Endometrial microvascular endothelial cells (primary cell): ENCODE results near the gene GALR2. TPM values are rescaled to one million over a fixed set of nuclear protein-coding genes. Genes with fewer than 3 reads are reported as not detected.

Experiments used
- in situ Hi-C: cut with HindIII; loops from 2 replicates; pipeline ENCODE4 v1.10.0; 2017; ENCODE audit warnings: low sequenced_read_pairs, low pct_unique_long_range_greater_than_20kb; ENCODE audit errors: inconsistent ontology term
- total RNA-seq: library from RNA; depleted of rRNA; stranded (reverse); fragments of >200 nt; gene quantifications from one replicate; pipeline ENCODE4 v1.2.3, GENCODE V29; 2015; ENCODE audit errors: inconsistent ontology term

The GALR2 gene
- total RNA-seq, 1 donor from 2014 or later, result not detected

DNA sequence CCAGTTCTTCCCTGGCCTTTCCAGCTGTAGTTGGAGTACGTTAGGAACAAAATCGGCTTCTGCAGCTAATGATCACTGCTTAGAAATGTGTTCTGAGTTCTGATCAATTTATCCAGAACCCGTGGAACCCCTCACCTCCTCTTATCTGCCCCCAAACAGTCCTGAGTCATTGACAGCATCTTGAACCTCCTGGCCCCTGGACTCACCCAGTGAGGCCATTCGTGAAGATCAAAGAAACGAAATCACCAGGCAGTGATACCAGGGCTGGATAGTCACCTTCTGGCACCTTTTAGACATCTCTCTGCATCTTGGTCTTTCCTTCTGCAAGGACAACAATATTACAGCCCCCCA lies 46.1 kb downstream of the GALR2 start:
- in situ Hi-C loops, result no loop called here

DNA sequence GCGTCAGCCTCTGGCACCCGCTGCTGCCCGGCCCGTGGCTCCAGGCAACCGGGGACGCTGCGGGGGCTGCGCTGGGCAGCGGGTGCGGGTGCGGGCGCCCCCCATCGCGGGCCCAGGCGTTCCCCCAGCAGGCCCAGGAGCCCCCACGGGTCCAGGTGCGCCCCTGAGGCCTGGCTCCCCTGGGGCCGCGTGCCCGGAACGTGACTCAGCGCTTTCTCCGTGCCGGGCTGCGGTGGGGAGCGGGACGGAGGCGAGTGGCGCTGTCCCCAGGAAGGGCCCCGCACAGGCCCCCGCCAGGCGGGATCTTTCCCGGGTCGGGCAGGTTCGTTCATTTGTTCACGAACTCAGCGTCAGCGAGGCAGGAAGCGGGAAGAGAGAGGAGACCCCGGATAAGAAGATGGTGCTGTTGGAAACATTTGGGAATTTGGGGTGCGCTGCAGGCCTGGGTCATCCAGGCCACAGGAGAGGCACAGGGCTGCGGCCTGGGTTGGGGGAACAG lies 47.4 kb downstream of the GALR2 start:
- in situ Hi-C loops, result no loop called here

GRCh38 chr17:76122431-76123190 lies 48.0 kb downstream of the GALR2 start:
- in situ Hi-C loops, result no loop called here

GRCh38 chr17:76123191-76123499 lies 48.6 kb downstream of the GALR2 start:
- in situ Hi-C loops, result no loop called here

GRCh38 chr17:76123749-76124581 lies 49.4 kb downstream of the GALR2 start:
- in situ Hi-C loops, result no loop called here

DNA sequence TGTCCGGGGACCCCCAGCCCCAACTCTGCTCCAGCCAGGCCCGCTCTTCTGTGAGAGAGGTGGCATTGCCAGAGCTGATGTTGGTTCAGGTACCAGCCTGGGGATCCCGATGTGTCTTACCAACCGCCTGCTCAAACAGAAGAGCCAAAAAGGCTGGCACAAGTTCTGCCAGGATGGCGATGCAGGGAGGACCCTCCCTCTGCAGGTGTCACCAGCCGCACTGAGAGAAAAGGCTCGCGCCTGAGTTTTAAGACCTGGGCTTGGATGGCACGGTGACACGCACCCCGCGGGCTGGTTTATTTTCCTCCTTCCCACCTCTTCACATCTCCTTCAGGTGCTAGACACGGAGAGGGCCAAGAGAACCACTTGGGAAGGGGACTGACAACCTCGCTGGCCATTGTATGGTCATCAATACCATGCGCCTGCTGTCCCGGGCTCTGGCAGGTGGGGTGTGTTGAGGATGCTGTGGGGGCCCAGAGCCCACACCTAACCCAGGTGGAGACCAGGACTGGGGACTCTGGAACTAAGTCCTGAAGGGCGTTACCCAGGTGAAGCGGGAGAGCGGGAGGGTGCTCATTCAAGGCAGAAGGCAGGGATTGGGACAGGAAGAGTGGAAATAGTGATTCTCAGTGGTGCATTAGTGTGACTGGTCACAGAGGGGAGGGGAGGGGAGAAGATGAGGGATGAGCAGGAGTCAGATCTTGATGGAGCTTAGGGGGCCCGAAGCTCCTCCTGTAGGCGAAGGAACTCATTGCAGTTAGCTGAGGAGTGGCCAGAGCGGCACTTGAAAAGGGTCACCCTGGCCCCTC lies 50.2 kb downstream of the GALR2 start:
- in situ Hi-C loops, result no loop called here

- in situ Hi-C loops, result no loop called here
Observed at GRCh38 chr17:76125391-76125675, 50.8 kb downstream of the GALR2 start.

DNA sequence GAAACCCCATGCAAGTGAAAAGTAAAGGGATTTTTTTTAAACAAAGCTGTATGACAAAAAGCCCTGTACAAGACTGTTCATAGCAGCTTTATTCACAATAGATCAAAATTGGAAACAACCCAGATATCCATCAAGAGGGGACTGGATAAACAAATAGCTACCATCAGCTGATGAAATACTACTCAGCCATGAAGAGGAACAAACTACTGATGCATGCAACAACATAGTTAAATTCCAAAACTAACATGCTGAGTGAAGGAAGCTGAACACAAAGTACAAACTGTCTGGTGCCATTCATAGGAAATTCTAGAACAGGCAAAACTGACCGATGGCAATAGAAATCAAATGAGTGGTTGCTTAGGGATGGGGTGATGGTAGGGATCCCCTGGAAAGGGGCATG lies 51.3 kb downstream of the GALR2 start:
- in situ Hi-C loops, result no loop called here

Other genes starting within 250 kb of the GALR2 start
- 0.09 TPM for gene UNC13D, start 230.4 kb upstream of the GALR2 start, total RNA-seq
- gene WBP2, start 219.4 kb upstream of the GALR2 start, total RNA-seq, result 50.3 TPM
- 53.3 TPM for gene TRIM47, start 196.2 kb upstream of the GALR2 start, total RNA-seq
- gene TRIM65, start 177.8 kb upstream of the GALR2 start, total RNA-seq, result 26.3 TPM
- 44.7 TPM for gene MRPL38, start 169.9 kb upstream of the GALR2 start, total RNA-seq
- gene FBF1, start 133.7 kb upstream of the GALR2 start, total RNA-seq, result 6.8 TPM
- gene ACOX1, start 95.6 kb upstream of the GALR2 start, total RNA-seq, result 41.9 TPM
- gene TEN1, start 95.5 kb upstream of the GALR2 start, total RNA-seq, result 17.7 TPM
- gene CDK3, start 73.9 kb upstream of the GALR2 start, total RNA-seq, result 1.3 TPM
- gene EVPL, start 47.5 kb upstream of the GALR2 start, total RNA-seq, result not detected
- 42.7 TPM for gene SRP68, start 2.3 kb upstream of the GALR2 start, total RNA-seq
- gene ZACN, start 4.4 kb downstream of the GALR2 start, total RNA-seq, result not detected
- 70.9 TPM for gene EXOC7, start 29.0 kb downstream of the GALR2 start, total RNA-seq
- not detected for gene FOXJ1, start 66.5 kb downstream of the GALR2 start, total RNA-seq
- not detected for gene RNF157, start 165.7 kb downstream of the GALR2 start, total RNA-seq
- gene UBALD2, start 190.6 kb downstream of the GALR2 start, total RNA-seq, result 7.1 TPM
- gene QRICH2, start 233.5 kb downstream of the GALR2 start, total RNA-seq, result 2.1 TPM